GM12878 (cell line): Measurements from ENCODE around the gene SRMS. TPM values are rescaled to one million over a fixed set of nuclear protein-coding genes. Genes with fewer than 3 reads are reported as not detected.

Experiments
- ATAC-seq: fragments of 200-7000 bp; cut with Tn5 transposase; 3 replicates; pipeline ENCODE4 v1.9.1; 2020; ENCODE audit warnings: mild to moderate bottlenecking, moderate library complexity
- BruUV-seq: library from RNA; stranded (reverse); fragments of 400-500 nt; replicated peaks from 2 replicates; lab custom pipeline; 2021; lab: Mats Ljungman, UMichigan
- CTCF ChIA-PET: fragments of 300-600 bp; sonication (Branson Sonifier 250); formaldehyde crosslinking; extraction: SDS; loops from one replicate; lab custom pipeline; 2021; ENCODE audit warnings: inconsistent platforms; lab: Yijun Ruan, JAX
- POLR2A ChIA-PET: fragments of 350-600 bp; formaldehyde crosslinking; extraction: SDS; loops from one replicate; lab custom pipeline; 2021; ENCODE audit warnings: inconsistent platforms; lab: Charles Lee
- RAD21 ChIA-PET: fragments of 300-600 bp; sonication (Branson Sonifier 250); formaldehyde crosslinking; loops from one replicate; lab custom pipeline; 2023; ENCODE audit warnings: antibody characterized with exemption; ENCODE audit not compliant: unreplicated experiment; lab: Charles Lee
- SMC1A ChIA-PET: fragments of 300-600 bp; sonication (Branson Sonifier 250); formaldehyde crosslinking; loops from one replicate; lab custom pipeline; 2023; ENCODE audit not compliant: unreplicated experiment, uncharacterized antibody; lab: Charles Lee
- DNase-seq: peaks from one replicate; pipeline ENCODE4 v3.0.0-alpha.2; 2011; ENCODE audit warnings: low read depth, low spot score
- FAIRE-seq: peaks from 3 replicates; lab custom pipeline; 2011; peaks lifted over from hg19 to GRCh38; lab: Jason Lieb, UNC
- H2AFZ ChIP-seq: 2 replicates; pipeline ENCODE4 v1.6.0; 2011; ENCODE audit warnings: low read depth, low read length, control low read depth; ENCODE audit not compliant: control insufficient read depth
- H3K27ac ChIP-seq: 2 replicates; pipeline ENCODE4 v1.5.1; 2011; ENCODE audit warnings: control low read depth; ENCODE audit not compliant: control insufficient read depth, insufficient read depth
- H3K27me3 ChIP-seq, 2 experiments: replicated peaks in 1 of 2; 2 replicates each; pipeline versions ENCODE4 v1.6.0 to v1.6.1; 2011; ENCODE audit warnings: low read length in 1 of 2; ENCODE audit not compliant: control insufficient read depth in 2 of 2, insufficient read depth in 2 of 2
- H3K36me3 ChIP-seq, 2 experiments: 2 replicates each; pipeline ENCODE4 v1.5.1; 2011; ENCODE audit warnings: low read length in 1 of 2; ENCODE audit not compliant: control insufficient read depth in 2 of 2, insufficient read depth in 2 of 2
- H3K4me1 ChIP-seq: 2 replicates; pipeline ENCODE4 v1.6.1; 2011; ENCODE audit warnings: mild to moderate bottlenecking, low read length, moderate library complexity, mixed read lengths; ENCODE audit not compliant: control insufficient read depth, insufficient read depth
- H3K4me2 ChIP-seq: 2 replicates; pipeline ENCODE4 v1.6.0; 2011; ENCODE audit warnings: control low read depth; ENCODE audit not compliant: control insufficient read depth, insufficient read depth
- H3K4me3 ChIP-seq: fragments of 200-600 bp; sonication (generic); 2 replicates; pipeline ENCODE4 v1.5.1; 2016
- H3K79me2 ChIP-seq: 2 replicates; pipeline ENCODE4 v1.6.0; 2011; ENCODE audit warnings: low read length; ENCODE audit not compliant: control insufficient read depth, insufficient read depth
- H3K9ac ChIP-seq: 2 replicates; pipeline ENCODE4 v1.8.0; 2011; ENCODE audit warnings: low read length, control low read depth, mixed read lengths; ENCODE audit not compliant: control insufficient read depth, insufficient read depth
- H3K9me3 ChIP-seq: replicated peaks from 3 replicates; pipeline ENCODE4 v1.5.1; 2011; ENCODE audit warnings: mild to moderate bottlenecking, low read length; ENCODE audit not compliant: control insufficient read depth, insufficient read depth
- H4K20me1 ChIP-seq: 2 replicates; pipeline ENCODE4 v1.6.0; 2011; ENCODE audit not compliant: control insufficient read depth, insufficient read depth
- CHD4 ChIP-seq: fragments of 200-600 bp; sonication (generic); IDR thresholded peaks from 2 replicates; pipeline ENCODE4 v1.6.1; 2016; ENCODE audit warnings: mild to moderate bottlenecking
- CTCF ChIP-seq, 3 experiments: IDR thresholded peaks in 2 of 3; conservative IDR thresholded peaks in 1 of 3; 2 replicates each; pipeline ENCODE4 v1.5.1; 2011; ENCODE audit warnings: low read depth in 3 of 3, low read length in 3 of 3, mild to moderate bottlenecking in 3 of 3, control low read depth in 2 of 3, moderate library complexity in 2 of 3, inconsistent platforms in 1 of 3, mixed read lengths in 1 of 3; ENCODE audit not compliant: control insufficient read depth in 2 of 3, insufficient read depth in 1 of 3; ENCODE audit errors: extremely low read depth in 1 of 3
- SMC3 ChIP-seq: IDR thresholded peaks from 2 replicates; pipeline ENCODE4 v1.6.1; 2011; ENCODE audit warnings: low read length, improper control_type of control experiment, borderline replicate concordance
- WGBS: methylation state at CpG from one replicate; pipeline ENCODE4 v1.1.6; 2016; ENCODE audit warnings: low lambda C conversion rate; ENCODE audit not compliant: insufficient replicate concordance, insufficient coverage; ENCODE audit errors: missing lambda C conversion rate; 5-methylcytosine and 5-hydroxymethylcytosine counted together
- in situ Hi-C: fragments of 300-500 bp; cut with MboI; formaldehyde crosslinking; loops from 9 replicates; pipeline ENCODE4 v1.14.3; 2018; ENCODE audit warnings: mixed read lengths
- intact Hi-C: fragments of 100-400 bp; cut with micrococcal nuclease; formaldehyde crosslinking; loops from one replicate; pipeline ENCODE4 v1.14.2; 2022; ENCODE audit not compliant: unreplicated experiment
- polyA plus RNA-seq, 11 experiments: library from polyadenylated mRNA; depleted of rRNA in 4 of 11; unstranded in 6 of 11; stranded (reverse) in 5 of 11; fragments of >200 nt; fragmentation: Nextera tagmentation in 4 of 11; fragmentation: Illumina TruSeq in 1 of 11; extraction: Ambion mirVana in 4 of 11; extraction: Trizol in 1 of 11; gene quantifications; 1 replicate in 1 of 11; 2 replicates in 10 of 11; pipeline versions ENCODE4 v1.2.1 to v1.2.3, GENCODE V29; 2011 to 2016; ENCODE audit warnings: inconsistent platforms in 2 of 11, missing spikeins in 2 of 11, low read depth in 1 of 11
- total RNA-seq, 4 experiments: library from RNA; depleted of rRNA in 3 of 4; stranded (reverse); fragments of >200 nt in 3 of 4; fragmentation: Illumina TruSeq in 1 of 4; extraction: Trizol in 1 of 4; gene quantifications; 2 replicates each; pipeline versions ENCODE4 v1.2.1 to v1.2.3, GENCODE V29; 2013 to 2021

The SRMS gene
- total and polyA plus RNA-seq, 10 of the 15 experiments (the other 5 are each of a cell fraction or from before 2014, with no cell fraction given), result not detected

- Histone ChIP-seq H3K36me3 (no peaks in the 10 kb centered on the region), H3K4me3 (no peak overlapping the region), H3K4me2 (no peak overlapping the region), H3K9ac (no peak overlapping the region), H3K4me1 (peaks cover 6% of the 10 kb centered on the region), H2AFZ (no peak overlapping the region), H3K79me2 (peaks cover 2% of the 10 kb centered on the region; the same call in 1 of the 2 replicates), H3K27me3 (no peaks in the 10 kb centered on the region), H4K20me1 (no peaks in the 10 kb centered on the region; the same call in 1 of the 2 replicates), H3K27ac (no peak overlapping the region), H3K9me3 (no peaks in the 10 kb centered on the region)
- FAIRE-seq (no peak), DNase-seq (no peak), ATAC-seq (no peak; the same call in 2 of the 3 replicates)
- TF ChIP-seq SMC3 (peak; percentile 44; the same call in 1 of the 2 replicates), CHD4 (no peak), CTCF (IDR thresholded peaks at IDR 0.05 in 2 of 3, conservative IDR thresholded peaks at IDR 0.05 in 1 of 3; ENCODE audit: control insufficient read depth in 2 of 3, extremely low read depth in 1 of 3, insufficient read depth in 1 of 3, low read depth in 3 of 3, low read length in 3 of 3) (peak; percentile 3 to 44 (median 40); a peak in 2 of 6 replicates)
- WGBS, result 36% methylated on average over 25 of the region's 26 CpGs
- ChIA-PET RAD21 (interaction anchor here (0.9 to 2.3 kb wide), 2 partner anchors 40 to 287 kb away, joined by 3 to 15 read pairs; partner anchors contain the start of genes PTK6 and TPD52L2), POLR2A (no interaction called here), SMC1A (interaction anchor here (1.3 to 2.7 kb wide), 2 partner anchors 24 to 40 kb away, joined by 3 to 11 read pairs; no protein-coding TSS in a partner anchor), CTCF (interaction anchor here (0.7 to 3.6 kb wide), 6 partner anchors 23 to 82 kb away, joined by 3 to 24 read pairs (median 6); partner anchors contain the start of gene PTK6)
- BruUV-seq, result no TSS peak
- in situ Hi-C loops, result no loop called here
- intact Hi-C loops, result loop anchor here (2.0 kb wide), 1 partner anchor 40 kb away; no protein-coding TSS in a partner anchor
Observed at GRCh38 chr20:63578224-63579016, 30.9 kb upstream of the SRMS start.
